Measurements from ENCODE around the gene PLEKHG2. TPM values are rescaled to one million over a fixed set of nuclear protein-coding genes. Genes with fewer than 3 reads are reported as not detected.

The PLEKHG2 gene
- total RNA-seq, 1 experiment from 2014 or later, result 22.3 TPM

DNA sequence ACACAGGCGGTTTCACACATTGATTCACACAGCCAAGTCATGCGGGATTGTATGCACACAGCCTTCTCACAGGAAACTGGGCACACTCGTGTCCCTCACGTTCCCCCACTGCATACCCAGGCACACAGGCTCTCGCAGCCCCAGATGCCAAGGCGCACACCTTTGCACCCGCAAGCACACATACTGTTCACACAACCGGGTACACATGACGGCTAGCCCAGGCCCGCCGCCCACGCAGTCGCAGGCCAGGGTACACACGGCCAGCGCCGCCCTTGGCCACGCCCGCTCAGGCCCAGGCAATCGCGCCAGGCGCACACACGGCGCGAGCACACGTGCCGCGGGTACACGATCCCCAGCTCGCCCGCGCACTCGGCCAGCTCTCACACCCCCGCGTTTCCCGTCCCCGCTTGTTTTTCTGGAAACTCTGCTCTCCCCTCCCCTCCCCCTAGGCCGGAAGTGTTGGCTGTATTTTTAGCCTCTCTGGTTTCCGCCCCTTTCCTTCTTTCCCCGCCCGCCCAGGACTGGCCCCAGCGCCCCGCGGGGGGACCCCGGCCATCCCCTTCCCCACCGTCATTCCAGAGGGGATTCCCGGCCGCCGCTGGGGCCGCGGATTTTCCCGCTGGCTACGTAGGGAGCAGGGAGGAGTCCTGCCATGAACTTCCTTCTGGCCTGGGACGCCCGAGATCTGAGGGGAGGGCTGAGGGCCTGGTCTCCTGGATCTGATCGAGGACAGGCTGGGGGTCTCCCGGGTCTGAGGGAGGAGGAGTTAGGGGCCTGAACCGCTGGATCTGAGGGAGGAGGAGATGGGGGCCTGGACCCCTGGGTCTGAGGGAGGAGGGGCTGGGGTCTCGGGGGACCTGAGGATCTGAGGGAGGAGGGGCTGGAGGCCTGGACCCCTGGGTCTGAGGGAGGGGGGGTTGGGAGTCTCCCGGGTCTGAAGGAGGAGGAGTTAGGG, 9.8 kb upstream of the PLEKHG2 start:
- peak; percentile 53 for DNase-seq (ENCODE audit: low read depth, low spot score)
- in situ Hi-C loops (cut with HindIII; ENCODE audit: low pct_unique_long_range_greater_than_20kb, low sequenced_read_pairs), result no loop called here

GRCh38 chr19:39403331-39404312, 8.8 kb upstream of the PLEKHG2 start:
- DNase-seq (ENCODE audit: low read depth, low spot score), result no peak
- in situ Hi-C loops (cut with HindIII; ENCODE audit: low pct_unique_long_range_greater_than_20kb, low sequenced_read_pairs), result no loop called here

DNA sequence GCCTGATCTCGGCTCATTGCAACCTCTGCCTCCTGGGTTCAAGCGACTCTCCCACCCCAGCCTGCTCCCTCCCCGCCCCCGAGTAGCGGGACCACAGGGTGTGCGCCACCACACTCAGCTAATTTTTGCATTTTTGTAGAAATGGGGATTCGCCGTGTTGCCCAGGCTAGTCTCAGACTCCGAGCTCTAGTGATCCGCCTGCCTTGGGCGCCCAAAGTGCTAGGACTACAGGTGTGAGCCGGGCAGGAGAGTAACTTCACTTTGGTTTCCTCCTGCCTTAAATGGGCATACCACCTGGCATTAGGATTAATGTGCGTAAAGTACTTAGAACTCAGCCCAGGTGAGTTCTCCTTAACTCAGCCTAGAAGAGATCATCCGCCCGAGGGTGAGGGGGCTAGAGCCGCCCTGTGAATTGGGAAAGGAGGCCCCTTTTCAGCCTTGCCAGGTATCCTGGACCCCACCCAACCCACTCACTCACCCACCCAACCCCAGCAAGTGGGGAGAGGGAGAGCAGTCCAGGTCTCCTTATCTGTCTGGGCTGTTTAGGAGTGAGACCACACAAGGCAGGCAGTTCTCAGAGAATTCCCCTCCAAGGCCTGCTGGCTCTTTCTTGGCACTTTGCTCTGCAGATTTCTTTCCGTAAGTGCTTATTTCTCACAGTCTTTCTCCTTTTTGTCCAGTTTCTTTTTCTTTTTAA, 7.1 kb upstream of the PLEKHG2 start:
- in situ Hi-C loops (cut with HindIII; ENCODE audit: low pct_unique_long_range_greater_than_20kb, low sequenced_read_pairs), result no loop called here

GRCh38 chr19:39405958-39406655, 6.4 kb upstream of the PLEKHG2 start:
- no peak for DNase-seq (ENCODE audit: low read depth, low spot score)
- in situ Hi-C loops (cut with HindIII; ENCODE audit: low pct_unique_long_range_greater_than_20kb, low sequenced_read_pairs), result no loop called here

More for the DNA sequence above, 7.1 kb upstream of the PLEKHG2 start:
- no peak for DNase-seq (ENCODE audit: low read depth, low spot score)

- peak; percentile 73 for DNase-seq (ENCODE audit: low read depth, low spot score)
- in situ Hi-C loops (cut with HindIII; ENCODE audit: low pct_unique_long_range_greater_than_20kb, low sequenced_read_pairs), result no loop called here
Measured at GRCh38 chr19:39406656-39407409, 5.6 kb upstream of the PLEKHG2 start, which contains the start of gene ZFP36. TSS of gene ZFP36 (plus strand) at chr19:39406847. CDS start at chr19:39406905, 58 bp downstream.

DNA sequence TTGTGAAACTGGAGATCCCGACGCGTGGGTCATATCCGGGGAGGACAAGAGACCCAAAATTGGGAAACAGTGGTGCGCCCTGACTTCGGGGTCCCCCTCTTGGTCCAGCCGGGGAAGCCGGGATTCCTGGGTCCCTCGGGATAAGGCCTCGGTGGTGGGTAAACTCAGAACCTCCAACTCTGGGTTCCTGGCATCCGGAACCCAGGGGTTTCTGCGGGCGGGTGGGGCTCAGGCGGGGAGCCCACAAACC, 5.1 kb upstream of the PLEKHG2 start:
- no peak for DNase-seq (ENCODE audit: low read depth, low spot score)
- in situ Hi-C loops (cut with HindIII; ENCODE audit: low pct_unique_long_range_greater_than_20kb, low sequenced_read_pairs), result no loop called here

GRCh38 chr19:39407660-39408391, 4.6 kb upstream of the PLEKHG2 start:
- in situ Hi-C loops (cut with HindIII; ENCODE audit: low pct_unique_long_range_greater_than_20kb, low sequenced_read_pairs), result no loop called here
- DNase-seq (ENCODE audit: low read depth, low spot score), result no peak

DNA sequence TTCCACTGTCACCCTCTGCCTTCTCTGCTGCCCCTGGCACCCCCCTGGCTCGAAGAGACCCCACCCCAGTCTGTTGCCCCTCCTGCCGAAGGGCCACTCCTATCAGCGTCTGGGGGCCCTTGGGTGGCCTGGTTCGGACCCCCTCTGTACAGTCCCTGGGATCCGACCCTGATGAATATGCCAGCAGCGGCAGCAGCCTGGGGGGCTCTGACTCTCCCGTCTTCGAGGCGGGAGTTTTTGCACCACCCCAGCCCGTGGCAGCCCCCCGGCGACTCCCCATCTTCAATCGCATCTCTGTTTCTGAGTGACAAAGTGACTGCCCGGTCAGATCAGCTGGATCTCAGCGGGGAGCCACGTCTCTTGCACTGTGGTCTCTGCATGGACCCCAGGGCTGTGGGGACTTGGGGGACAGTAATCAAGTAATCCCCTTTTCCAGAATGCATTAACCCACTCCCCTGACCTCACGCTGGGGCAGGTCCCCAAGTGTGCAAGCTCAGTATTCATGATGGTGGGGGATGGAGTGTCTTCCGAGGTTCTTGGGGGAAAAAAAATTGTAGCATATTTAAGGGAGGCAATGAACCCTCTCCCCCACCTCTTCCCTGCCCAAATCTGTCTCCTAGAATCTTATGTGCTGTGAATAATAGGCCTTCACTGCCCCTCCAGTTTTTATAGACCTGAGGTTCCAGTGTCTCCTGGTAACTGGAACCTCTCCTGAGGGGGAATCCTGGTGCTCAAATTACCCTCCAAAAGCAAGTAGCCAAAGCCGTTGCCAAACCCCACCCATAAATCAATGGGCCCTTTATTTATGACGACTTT, 3.9 kb upstream of the PLEKHG2 start:
- DNase-seq (ENCODE audit: low read depth, low spot score), result peak; percentile 41
- in situ Hi-C loops (cut with HindIII; ENCODE audit: low pct_unique_long_range_greater_than_20kb, low sequenced_read_pairs), result no loop called here

DNA sequence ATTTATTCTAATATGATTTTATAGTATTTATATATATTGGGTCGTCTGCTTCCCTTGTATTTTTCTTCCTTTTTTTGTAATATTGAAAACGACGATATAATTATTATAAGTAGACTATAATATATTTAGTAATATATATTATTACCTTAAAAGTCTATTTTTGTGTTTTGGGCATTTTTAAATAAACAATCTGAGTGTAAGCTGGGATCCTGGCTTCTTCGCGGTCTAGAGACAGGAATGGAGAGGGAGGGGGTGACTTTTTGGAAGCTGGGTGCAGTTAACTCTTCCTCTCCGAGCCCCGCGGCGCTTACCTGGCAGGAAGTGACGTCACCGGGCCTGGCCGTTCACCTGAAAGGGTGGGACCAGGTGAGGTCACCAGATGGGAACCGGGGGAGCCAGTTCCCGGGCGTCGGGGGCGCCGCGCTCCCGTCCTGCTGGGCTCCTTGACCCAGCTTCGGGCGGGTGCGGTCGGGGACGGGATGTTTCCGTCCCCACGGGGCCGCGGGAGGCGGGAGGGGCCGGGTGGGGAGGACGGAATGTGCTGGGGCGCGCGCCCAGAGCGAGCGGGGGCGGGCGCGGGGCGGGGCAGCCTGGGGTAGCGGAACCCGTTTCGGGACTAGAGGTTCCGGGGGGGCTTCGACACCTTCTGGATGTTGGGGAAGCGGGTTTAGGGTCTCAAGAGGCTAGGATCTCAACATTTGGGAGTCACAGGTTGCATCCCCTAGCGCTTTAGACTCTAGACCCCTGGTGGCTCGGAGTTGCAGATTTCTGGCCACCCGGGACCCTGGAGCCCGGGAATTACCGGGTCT, 3.1 kb upstream of the PLEKHG2 start:
- DNase-seq (ENCODE audit: low read depth, low spot score), result no peak
- in situ Hi-C loops (cut with HindIII; ENCODE audit: low pct_unique_long_range_greater_than_20kb, low sequenced_read_pairs), result no loop called here

GRCh38 chr19:39410017-39410830, 2.2 kb upstream of the PLEKHG2 start:
- DNase-seq (ENCODE audit: low read depth, low spot score), result no peak
- in situ Hi-C loops (cut with HindIII; ENCODE audit: low pct_unique_long_range_greater_than_20kb, low sequenced_read_pairs), result no loop called here

- DNase-seq (ENCODE audit: low read depth, low spot score), result no peak
- in situ Hi-C loops (cut with HindIII; ENCODE audit: low pct_unique_long_range_greater_than_20kb, low sequenced_read_pairs), result no loop called here
Measured at GRCh38 chr19:39410831-39411080, 1.7 kb upstream of the PLEKHG2 start.

- no peak for DNase-seq (ENCODE audit: low read depth, low spot score)
- in situ Hi-C loops (cut with HindIII; ENCODE audit: low pct_unique_long_range_greater_than_20kb, low sequenced_read_pairs), result no loop called here
Measured at GRCh38 chr19:39411081-39411831, 1.2 kb upstream of the PLEKHG2 start.

DNA sequence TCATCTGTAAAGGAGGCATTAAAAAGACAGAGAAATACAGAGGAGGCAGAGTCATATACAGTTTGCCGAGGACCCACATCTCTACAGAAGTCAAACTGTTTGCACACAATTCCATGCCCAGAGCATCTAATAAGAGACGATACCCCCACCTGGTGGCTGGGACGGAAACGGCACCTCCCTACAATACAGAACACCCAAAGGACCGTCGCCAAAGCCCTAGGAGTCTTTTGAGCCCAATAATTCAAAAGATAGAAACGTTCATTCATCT, 703 bp upstream of the PLEKHG2 start:
- DNase-seq (ENCODE audit: low read depth, low spot score), result peak; percentile 91
- in situ Hi-C loops (cut with HindIII; ENCODE audit: low pct_unique_long_range_greater_than_20kb, low sequenced_read_pairs), result no loop called here

- in situ Hi-C loops (cut with HindIII; ENCODE audit: low pct_unique_long_range_greater_than_20kb, low sequenced_read_pairs), result no loop called here
Measured at GRCh38 chr19:39412867-39413271, 400 bp downstream of the PLEKHG2 start.

More at GRCh38 chr19:39412867-39413271, 400 bp downstream of the PLEKHG2 start:
- no peak for DNase-seq (ENCODE audit: low read depth, low spot score)
